HepG2 (cell line): ENCODE results near the gene MAN2B2. TPM values are rescaled to one million over a fixed set of nuclear protein-coding genes. Genes with fewer than 3 reads are reported as not detected.

Source experiments
- FOSL2 ChIP-seq: sonication (generic); formaldehyde crosslinking; IDR thresholded peaks from 2 replicates; pipeline ENCODE4 v1.4.0; 2020; ENCODE audit warnings: missing genetic modification reagents
- HOXA3 ChIP-seq: sonication (generic); formaldehyde crosslinking; IDR thresholded peaks from 2 replicates; pipeline ENCODE4 v1.5.0; 2020; ENCODE audit warnings: missing genetic modification reagents
- TEAD3 ChIP-seq: optimal IDR thresholded peaks from 2 replicates; pipeline ENCODE3; 2016; ENCODE audit warnings: borderline replicate concordance
- THAP11 ChIP-seq: IDR thresholded peaks from 2 replicates; pipeline ENCODE4 v1.6.1; 2016; ENCODE audit warnings: missing biosample characterization, missing genetic modification reagents
- ZNF646 ChIP-seq: sonication (generic); formaldehyde crosslinking; IDR thresholded peaks from 2 replicates; pipeline ENCODE4 v1.9.0; 2021; ENCODE audit warnings: mild to moderate bottlenecking, missing genetic modification reagents
- ZSCAN30 ChIP-seq: sonication (generic); formaldehyde crosslinking; IDR thresholded peaks from 2 replicates; pipeline ENCODE4 v1.5.0; 2020; ENCODE audit warnings: mild to moderate bottlenecking, missing genetic modification reagents
- polyA plus RNA-seq, 8 experiments: library from polyadenylated mRNA; depleted of rRNA in 3 of 8; stranded (reverse) in 7 of 8; unstranded in 1 of 8; fragments of >200 nt; fragmentation: Illumina TruSeq in 4 of 8; extraction: Trizol in 4 of 8; gene quantifications; 2 replicates each; pipeline versions ENCODE4 v1.2.1 to v1.2.3, GENCODE V29; 2011 to 2016; ENCODE audit warnings: low read depth in 4 of 8, missing spikeins in 1 of 8, mixed read lengths in 1 of 8; ENCODE audit not compliant: insufficient read depth in 1 of 8
- total RNA-seq, 5 experiments: library from RNA; depleted of rRNA; stranded (reverse); fragments of >200 nt; fragmentation: Illumina TruSeq; extraction: Trizol; gene quantifications; 2 replicates each; pipeline ENCODE4 v1.2.3, GENCODE V29; 2016; ENCODE audit warnings: low read depth in 1 of 5
- TF ChIP-seq, protein P1 (sequence below): sonication (generic); formaldehyde crosslinking; IDR thresholded peaks from 2 replicates; pipeline ENCODE4 v1.5.0; 2020; ENCODE audit warnings: mild to moderate bottlenecking, missing genetic modification reagents
- TF ChIP-seq, protein P2 (sequence below): sonication (generic); formaldehyde crosslinking; IDR thresholded peaks from 2 replicates; pipeline ENCODE4 v1.8.1; 2023; ENCODE audit warnings: missing genetic modification reagents, inconsistent platforms, borderline replicate concordance
- TF ChIP-seq, protein P3 (sequence below): sonication (generic); formaldehyde crosslinking; IDR thresholded peaks from 2 replicates; pipeline ENCODE4 v1.4.0; 2020; ENCODE audit warnings: mild to moderate bottlenecking, missing genetic modification reagents

The MAN2B2 gene
- total and polyA plus RNA-seq, 2 of the 13 experiments (the other 11 are each of a cell fraction or from before 2014, with no cell fraction given): 4.8 to 5.4 TPM

- TF ChIP-seq ZNF646 (CRISPR knock-in tag) (no peak), FOSL2 (CRISPR knock-in tag) (peak; percentile 64), ZSCAN30 (CRISPR knock-in tag) (no peak), THAP11 (CRISPR knock-in tag) (peak; percentile 52; the same call in 1 of the 2 replicates), HOXA3 (peak; percentile 69; the same call in 1 of the 2 replicates), TEAD3 (CRISPR knock-in tag) (no peak)
- TF ChIP-seq, protein P1, sequence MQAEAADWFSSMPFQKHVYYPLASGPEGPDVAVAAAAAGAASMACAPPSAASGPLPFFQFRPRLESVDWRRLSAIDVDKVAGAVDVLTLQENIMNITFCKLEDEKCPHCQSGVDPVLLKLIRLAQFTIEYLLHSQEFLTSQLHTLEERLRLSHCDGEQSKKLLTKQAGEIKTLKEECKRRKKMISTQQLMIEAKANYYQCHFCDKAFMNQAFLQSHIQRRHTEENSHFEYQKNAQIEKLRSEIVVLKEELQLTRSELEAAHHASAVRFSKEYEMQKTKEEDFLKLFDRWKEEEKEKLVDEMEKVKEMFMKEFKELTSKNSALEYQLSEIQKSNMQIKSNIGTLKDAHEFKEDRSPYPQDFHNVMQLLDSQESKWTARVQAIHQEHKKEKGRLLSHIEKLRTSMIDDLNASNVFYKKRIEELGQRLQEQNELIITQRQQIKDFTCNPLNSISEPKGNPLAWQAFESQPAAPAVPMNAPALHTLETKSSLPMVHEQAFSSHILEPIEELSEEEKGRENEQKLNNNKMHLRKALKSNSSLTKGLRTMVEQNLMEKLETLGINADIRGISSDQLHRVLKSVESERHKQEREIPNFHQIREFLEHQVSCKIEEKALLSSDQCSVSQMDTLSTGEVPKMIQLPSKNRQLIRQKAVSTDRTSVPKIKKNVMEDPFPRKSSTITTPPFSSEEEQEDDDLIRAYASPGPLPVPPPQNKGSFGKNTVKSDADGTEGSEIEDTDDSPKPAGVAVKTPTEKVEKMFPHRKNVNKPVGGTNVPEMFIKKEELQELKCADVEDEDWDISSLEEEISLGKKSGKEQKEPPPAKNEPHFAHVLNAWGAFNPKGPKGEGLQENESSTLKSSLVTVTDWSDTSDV (CRISPR knock-in tag): no peak
- TF ChIP-seq, protein P2, sequence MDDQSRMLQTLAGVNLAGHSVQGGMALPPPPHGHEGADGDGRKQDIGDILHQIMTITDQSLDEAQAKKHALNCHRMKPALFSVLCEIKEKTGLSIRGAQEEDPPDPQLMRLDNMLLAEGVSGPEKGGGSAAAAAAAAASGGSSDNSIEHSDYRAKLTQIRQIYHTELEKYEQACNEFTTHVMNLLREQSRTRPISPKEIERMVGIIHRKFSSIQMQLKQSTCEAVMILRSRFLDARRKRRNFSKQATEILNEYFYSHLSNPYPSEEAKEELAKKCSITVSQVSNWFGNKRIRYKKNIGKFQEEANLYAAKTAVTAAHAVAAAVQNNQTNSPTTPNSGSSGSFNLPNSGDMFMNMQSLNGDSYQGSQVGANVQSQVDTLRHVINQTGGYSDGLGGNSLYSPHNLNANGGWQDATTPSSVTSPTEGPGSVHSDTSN (CRISPR knock-in tag): no peak
- TF ChIP-seq, protein P3, sequence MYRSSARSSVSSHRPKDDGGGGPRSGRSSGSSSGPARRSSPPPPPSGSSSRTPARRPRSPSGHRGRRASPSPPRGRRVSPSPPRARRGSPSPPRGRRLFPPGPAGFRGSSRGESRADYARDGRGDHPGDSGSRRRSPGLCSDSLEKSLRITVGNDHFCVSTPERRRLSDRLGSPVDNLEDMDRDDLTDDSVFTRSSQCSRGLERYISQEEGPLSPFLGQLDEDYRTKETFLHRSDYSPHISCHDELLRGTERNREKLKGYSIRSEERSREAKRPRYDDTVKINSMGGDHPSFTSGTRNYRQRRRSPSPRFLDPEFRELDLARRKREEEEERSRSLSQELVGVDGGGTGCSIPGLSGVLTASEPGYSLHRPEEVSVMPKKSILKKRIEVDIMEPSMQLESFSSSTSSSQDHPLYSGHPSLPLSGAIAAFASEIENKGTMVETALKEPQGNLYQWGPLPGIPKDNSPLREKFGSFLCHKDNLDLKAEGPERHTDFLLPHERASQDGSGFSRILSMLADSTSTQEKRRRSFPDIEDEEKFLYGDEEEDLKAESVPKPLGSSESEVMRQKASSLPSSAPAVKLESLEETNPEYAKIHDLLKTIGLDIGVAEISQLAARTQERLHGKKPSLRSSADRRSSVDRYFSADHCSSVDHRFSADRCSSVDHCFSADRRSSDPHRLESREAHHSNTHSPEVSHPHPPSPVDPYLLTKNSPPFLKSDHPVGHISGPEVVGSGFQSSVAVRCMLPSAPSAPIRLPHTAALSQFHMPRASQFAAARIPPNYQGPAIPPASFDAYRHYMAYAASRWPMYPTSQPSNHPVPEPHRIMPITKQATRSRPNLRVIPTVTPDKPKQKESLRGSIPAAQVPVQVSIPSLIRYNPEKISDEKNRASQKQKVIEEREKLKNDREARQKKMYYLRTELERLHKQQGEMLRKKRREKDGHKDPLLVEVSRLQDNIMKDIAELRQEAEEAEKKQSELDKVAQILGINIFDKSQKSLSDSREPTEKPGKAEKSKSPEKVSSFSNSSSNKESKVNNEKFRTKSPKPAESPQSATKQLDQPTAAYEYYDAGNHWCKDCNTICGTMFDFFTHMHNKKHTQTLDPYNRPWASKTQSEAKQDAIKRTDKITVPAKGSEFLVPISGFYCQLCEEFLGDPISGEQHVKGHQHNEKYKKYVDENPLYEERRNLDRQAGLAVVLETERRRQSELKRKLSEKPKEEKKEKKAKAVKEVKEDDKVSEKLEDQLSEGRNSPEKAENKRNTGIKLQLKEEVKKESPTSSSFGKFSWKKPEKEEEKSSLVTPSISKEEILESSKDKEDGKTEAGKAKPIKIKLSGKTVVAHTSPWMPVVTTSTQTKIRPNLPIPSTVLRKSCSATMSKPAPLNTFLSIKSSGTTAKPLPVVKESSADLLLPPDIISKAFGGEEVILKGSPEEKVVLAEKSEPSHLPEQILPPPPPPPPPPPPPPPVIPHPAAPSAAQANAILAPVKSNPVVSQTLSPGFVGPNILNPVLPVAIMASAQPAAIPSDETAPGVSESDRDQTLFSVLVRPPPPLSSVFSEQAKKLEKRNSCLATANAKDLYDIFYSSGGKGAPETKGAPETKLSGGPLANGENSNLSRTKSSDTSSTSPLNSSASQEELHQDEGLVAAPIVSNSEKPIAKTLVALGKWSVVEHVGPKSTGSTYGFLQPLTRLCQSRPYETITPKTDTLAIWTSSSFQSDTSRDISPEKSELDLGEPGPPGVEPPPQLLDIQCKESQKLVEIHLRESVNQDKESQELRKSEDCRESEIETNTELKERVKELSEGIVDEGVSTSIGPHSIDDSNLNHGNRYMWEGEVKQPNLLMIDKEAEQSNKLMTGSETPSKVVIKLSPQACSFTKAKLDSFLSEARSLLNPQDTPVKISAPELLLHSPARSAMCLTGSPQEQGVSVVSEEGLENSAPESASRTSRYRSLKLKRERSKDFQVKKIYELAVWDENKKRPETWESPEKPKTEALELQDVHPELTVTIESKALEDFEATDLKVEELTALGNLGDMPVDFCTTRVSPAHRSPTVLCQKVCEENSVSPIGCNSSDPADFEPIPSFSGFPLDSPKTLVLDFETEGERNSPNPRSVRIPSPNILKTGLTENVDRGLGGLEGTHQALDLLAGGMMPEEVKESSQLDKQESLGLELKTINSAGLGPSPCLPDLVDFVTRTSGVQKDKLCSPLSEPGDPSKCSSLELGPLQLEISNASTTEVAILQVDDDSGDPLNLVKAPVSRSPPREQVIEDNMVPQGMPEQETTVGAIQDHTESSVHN (CRISPR knock-in tag): no peak
Observed at GRCh38 chr4:6539009-6539764, 35.8 kb upstream of the MAN2B2 start (continued).
